Smooth muscle cell of the brain vasculature (primary cell): ENCODE results near the gene ADA.
"Not testable (repeated sequence)": the region's sequence is repeated elsewhere in the genome, so short reads cannot be mapped to it uniquely, and the experiment has no call there.

Experiments
- DNase-seq: peaks from one replicate; pipeline ENCODE4 v3.0.0-alpha.2; 2012; ENCODE audit warnings: low read depth, low spot score

ADA gene

DNA sequence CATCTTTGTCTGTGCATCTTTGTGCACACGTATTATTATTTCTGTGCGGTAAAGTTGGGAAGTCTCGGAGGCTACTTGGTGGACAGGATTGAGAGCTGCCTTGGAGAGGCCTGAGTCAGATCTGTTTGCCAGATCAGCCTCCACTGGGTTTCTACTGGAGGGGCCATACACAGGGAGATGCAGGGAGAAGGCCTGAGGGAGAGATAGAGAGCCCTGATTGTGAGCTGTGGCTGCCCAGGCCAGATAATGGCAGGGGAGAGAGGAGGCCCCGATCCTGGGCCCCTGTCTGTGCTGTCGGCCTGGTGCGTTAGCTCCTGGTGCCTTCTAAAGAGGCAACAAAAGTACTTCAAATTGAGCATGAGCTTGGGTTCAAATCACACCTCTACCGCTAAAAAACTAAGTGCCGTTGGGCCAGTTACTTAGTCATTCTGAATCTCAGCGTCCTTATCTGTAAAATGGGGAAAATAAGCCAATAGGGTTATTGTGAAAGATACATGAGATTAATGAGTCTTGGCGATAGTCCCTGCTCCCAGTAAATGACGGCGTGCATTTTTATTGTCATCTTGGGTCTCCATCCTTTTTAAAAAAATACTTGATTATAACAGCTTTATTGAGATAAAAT lies 27.6 kb upstream of the ADA start:
- no peak for DNase-seq

DNA sequence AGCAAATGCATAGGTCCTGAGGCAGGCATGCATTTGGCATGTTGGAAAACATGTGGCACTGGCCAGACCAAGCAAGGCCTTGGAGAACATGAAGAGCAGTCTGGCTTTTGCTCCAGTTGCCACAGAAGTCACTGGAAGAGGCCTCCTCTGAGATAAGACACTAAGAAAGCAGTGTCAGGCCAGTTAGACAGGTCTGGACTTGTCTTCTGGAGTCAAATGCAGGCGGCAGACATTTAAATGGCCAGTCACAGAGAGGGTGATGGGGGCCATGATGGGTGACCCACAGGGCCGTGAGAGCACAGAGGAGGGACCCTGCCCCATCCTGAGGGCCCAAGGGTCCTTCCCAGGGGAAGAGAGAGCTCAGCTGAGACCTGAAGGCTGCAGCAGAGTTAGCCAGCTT lies 26.7 kb upstream of the ADA start:
- no peak for DNase-seq

DNA sequence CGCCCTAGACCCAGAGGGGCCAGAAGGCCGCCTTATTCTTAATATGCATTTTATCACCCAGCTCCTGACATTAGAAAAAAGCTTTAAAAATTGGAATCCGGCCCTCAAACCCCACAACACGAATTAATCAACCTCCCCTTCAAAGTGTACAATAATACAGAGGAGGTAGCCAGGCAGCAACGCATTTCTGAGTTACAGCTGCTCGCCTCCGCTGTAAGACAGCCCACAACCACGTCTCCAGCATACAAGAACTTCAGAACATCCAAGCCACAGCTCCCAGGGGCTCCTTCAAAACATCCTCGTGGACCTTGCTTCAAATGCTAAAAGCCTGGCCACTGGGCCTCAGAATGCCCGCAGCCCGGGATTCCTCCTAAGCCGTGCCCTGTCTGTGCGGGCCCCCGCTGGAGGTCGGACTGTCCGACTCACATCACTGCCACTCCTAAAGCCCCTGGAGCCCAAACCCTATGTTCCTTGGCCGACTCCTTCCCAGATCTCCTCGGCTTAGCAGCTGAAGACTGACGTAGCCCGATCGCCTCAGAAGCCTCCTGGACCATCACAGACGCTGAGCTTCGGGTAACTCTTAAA lies 20.9 kb upstream of the ADA start:
- DNase-seq, result not testable (repeated sequence)

DNA sequence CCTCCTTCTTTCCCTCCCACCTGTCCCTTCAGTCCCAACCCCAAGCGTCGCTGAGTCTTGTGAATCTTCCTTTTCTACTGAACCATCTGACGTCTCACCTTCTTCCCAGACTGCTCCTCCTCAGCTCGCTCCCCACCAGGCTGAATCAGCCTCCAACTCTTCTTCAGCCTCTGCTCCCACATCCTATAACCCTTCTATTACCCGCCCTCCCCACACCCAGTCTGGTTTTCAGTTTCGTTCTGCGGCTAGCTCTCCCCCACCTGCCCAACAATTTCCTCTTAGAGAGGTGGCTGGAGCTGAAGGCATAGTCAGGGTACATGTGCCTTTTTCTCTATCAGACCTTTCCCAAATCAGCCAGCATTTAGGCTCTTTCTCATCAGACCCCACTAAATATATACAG lies 20.0 kb upstream of the ADA start:
- DNase-seq, result not testable (repeated sequence)

DNA sequence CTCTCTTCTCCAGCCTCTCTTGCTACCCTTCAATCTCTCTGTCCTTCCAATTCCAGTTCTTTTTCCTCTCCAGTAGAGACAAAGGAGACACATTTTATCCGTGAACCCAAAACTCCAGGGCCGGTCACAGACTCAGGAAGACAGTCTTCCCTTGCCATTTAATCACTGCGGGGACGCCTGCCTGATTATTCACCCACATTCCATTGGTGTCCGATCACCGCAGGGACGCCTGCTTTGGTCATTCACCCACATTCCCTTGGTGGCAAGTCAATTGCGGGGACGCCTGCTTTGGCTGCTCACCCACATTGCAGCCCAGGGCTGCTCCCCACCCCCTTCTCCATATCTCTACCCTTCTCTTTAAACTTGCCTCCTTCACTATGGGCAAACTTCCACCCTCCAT lies 19.4 kb upstream of the ADA start:
- not testable (repeated sequence) for DNase-seq

DNA sequence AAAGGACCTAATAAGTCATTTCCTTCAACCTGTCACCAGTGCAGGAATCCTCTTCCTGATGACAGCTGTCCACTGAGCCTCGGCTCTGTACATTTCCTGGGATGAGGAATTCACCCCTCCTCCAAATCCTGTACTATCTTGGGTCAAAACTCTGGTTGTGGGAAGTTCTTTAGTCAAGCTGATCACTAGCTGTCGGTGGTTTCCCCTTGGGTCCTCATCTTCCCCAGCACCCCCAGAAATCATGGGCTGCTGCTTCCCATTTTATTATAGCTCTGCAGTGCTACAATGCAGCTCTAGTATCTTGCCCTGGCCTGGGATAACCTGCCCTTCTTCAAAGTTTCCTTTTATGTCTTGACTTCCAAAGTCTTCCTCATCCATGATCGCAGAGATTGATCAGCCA lies 14.6 kb upstream of the ADA start:
- DNase-seq, result no peak

DNA sequence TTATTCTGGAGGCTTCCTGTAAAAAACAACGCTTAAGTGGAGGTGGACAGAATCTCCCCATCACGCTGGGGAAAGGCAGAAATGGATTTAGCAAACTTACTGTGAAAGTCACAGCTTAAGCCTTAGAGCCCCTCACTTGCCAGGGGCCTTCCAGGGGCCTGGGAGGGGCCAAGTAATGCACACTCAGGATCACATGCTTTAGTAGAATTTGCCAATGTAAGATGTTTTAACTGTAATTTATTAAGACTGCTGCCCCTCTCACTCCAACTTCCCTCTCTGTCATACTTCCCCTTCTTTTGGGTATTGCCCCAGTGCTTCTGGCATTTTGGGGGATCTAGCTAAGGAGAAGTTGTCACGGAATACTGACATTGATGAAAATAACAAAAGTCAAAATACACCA lies 12.6 kb upstream of the ADA start:
- no peak for DNase-seq

DNA sequence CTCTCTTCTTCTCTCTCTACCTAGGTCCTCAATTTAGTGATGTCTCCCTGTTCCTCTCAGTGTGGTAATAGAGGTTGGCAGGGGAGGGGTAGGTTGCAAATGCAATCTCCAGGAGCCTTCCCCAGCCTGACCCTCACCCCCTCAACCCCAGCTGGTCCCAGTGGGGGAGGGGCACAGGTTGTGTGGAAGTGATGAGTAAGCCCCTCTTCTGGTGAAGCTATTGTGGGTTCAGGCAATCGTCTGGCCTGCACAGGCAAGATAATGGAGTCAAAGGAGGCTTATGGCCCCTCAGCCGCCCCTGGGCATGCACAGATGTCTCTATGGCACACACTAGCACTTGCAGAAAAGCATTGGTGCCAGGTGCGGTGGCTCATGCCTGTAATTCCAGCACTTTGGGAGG lies 10.8 kb upstream of the ADA start:
- DNase-seq, result no peak

DNA sequence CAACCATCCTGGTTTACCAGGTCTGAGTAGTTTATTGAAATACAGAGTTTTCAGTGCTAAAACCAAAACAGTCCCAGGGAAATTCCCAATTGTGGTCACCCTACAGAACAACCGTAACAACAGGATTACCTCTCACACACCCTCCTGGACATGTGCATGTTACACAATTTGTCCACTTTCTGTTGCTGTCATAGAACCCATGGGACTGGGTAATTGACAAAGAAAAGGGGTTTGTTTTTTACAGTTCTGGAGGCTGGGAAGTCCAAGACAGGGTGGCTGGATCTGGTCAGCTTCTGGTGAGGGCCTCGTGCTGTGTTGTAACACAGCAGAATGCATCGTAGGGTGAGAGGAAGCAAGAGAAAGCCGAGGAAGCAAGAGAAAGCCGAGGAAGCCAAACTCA lies 9.1 kb upstream of the ADA start:
- no peak for DNase-seq

DNA sequence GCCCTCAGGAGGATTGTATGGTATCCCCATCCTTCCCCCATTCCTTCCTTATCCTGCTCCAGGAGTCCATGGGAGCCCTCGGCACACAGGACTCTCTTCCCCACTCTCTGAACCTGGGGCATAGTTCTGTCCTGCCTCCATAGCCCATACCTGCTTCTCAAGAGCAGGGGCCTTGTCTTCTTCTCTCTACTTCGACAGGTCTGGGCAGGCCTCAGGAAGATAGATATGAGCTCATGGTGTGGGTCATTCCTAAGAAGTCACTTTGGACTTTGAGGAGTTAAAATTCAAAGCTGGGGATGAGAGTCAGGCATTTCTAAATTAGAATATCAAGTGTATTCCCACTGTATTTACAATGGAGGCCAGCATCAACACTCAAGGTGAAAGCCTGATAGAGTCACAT lies 8.4 kb upstream of the ADA start:
- DNase-seq, result no peak

DNA sequence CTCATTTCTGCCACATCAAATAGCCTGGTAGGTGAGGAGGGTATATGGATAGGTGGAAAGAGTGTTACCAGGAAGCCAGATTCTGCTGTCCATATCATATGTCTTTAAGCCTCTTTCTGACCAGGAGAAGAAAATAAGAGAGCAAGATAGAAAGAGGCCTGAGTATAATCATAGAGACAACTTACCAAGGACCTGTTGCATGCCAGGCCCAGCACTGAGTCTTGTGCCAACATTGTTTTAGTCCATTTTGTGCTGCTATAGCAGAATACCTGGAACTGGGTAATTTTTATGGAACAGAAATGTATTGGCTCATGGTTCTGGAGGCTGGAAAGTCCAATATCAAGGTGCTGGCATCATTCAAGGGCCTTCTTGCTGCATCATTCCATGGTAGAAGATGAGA lies 7.3 kb upstream of the ADA start:
- no peak for DNase-seq

DNA sequence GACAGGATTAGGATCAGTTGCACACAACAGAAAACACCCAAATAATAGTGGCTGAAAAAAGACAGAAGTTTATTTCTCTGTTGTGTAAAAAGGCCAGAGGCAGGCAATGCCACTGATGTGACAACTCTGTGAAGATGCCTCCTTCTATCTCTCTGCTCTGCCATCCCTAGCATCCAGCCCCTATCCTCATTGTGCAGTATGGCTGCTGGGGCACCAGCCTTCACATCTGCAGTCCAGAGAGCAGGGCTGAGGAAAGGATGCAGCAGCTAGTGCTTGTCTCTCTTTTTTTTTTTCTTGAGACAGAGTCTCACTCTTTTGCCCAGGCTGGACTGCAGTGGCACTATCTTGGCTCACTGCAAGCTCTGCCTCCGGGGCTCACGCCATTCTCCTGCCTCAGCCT lies 6.4 kb upstream of the ADA start:
- no peak for DNase-seq

DNA sequence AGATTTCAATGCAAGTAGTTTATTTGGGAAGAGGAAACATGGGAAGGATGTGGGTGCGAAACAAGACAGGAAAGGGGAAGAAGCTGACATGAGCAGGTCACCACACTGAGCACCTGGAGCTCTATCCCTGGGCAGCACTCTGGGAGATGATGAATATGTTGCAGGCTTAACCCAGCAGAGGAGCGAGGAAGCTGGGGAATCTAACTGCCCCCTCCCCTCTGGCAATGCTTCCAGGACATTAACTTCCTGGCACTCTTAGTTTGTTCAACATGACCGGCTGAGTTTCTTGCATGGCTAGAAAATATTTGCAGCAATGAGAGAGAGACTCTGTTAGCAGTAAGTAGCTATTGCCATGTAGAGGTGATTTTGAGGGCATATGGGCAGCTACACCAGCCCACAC lies 4.9 kb upstream of the ADA start:
- no peak for DNase-seq

DNA sequence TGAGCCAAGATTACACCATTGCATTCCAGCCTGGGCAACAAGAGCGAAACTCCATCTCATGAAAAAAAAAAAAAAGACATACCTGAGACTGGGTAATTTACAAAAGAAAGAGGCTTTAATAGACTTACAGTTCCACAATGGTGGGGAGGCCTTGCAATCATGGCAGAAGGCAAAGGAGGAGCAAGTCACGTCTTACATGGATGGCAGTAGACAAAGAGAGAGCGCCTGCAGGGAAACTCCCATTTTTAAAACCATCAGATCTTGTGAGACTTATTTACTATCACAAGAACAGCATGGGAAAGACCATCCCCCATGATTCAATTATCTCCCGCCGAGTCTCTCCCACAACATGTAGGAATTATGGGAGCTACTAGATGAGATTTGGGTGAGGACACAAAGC lies 2.7 kb upstream of the ADA start:
- not testable (repeated sequence) for DNase-seq

DNA sequence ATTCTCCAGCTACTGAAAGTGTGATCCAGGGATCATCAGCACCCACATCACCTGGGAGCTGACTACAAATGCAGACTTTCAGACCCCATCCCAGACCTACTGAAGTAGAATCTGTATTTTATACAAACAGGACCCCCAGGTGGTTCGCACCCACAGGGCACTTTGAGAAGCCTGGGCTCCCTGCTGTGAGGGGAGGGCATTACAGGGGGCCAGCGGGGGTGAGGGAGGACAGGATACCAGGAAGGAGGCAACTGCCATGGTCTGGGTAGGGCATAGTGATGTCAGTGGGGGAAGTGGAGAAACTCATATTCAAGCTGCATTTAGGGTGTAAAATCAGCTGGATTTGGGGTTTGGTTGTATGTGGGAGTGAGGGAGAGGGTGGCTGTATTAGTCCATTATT lies 2.0 kb upstream of the ADA start:
- no peak for DNase-seq

DNA sequence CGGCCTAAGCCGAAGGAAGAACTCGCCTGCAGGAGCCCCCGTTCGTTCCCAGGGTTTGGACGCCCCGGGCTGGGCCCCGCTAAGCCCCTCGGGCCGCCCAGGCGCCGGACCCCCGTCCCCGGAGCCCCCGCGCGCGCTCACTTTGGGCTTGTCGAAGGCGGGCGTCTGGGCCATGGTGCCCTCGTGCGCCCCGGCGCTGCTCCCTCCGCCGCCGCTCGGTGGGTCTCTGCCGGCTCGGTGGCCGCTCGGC lies 140 bp downstream of the ADA start:
- no peak for DNase-seq

DNA sequence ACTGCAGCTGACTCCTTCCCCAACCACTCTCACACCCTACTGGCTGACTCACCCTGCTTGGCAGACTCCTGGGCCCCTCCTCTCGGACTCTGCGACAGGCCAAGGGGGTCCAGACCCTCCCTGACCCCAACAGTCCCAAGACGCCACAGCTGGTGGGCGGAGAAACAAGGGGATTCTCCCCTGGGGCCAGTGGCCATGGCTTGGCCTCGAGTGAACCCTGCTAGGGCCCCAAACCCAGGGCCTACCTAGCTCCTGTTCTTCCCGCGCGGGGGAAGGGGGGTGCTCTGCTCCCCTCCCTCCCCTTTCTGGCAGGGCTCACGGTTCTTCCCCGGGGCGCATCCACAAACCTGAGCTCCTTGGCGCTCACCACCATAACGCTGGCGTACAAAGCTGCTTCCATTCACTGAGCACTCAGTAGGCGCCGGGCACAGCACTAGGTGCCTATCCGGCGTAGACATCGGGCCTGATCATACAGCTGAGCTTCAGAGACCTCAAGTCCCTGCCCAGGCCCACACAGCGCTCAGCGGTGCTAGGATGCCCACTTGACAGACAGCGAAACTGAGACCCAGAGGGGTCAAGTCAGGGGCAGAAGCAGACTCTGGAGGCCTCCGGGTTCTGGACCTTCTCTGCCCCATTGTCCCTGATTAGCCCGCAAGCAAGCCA lies 597 bp downstream of the ADA start:
- DNase-seq, result no peak

DNA sequence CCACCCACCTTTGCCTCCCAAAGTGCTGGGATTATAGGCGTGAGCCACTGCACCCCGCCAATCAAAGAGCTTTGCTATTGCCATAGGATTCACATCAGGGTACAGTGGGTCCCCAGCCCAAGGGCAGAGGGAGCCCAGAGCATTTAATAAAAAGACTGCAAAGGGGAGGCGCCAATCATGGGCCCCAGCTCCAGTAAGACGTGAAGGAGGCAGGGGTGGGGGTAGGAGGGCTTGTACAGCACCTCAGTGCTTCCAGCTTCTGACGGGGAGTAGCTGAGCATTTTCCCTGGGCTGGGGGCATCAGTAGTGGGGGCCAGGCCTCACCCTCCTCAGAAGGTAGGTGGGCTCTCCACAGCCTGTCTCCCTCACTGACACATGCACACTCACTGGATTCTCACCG lies 1.5 kb downstream of the ADA start:
- no peak for DNase-seq

DNA sequence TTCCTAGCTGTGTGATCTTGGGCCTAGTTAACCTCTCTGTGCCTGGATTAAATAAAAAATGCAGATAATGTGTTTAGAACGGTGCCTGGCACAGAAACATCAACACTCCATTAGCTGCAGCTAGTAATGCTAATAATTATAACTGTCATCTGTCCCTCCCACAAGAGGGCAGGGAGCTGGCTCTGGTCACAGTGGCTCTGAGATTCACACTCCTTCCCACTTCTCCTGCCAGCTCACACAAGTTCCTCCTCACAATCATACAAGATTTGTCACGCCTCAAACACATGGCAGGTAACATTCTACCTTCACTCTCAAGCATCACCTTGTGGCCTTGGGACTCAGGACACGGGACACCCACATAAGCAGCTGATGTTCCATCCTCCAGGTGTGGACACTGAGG lies 2.4 kb downstream of the ADA start:
- DNase-seq, result no peak

DNA sequence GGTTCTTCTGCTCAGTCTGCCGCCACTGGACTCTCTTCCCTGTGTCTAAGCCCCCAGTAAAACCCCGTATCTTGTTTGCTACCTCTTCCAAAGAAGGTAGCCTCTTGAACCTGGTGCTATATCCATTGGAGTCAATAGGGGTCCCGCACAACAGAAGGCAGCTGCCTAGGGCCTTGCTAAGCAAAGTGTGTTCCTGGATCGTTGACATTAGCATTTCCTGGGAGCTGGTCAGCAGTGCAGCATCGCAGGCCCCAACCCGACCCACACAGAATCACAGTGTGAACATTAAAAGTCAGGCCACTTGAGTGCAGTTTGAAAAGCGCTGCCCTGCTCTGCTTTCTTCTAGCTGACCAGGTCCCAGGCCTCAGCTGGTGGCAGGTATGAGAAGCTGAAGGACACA lies 2.9 kb downstream of the ADA start:
- DNase-seq, result no peak

DNA sequence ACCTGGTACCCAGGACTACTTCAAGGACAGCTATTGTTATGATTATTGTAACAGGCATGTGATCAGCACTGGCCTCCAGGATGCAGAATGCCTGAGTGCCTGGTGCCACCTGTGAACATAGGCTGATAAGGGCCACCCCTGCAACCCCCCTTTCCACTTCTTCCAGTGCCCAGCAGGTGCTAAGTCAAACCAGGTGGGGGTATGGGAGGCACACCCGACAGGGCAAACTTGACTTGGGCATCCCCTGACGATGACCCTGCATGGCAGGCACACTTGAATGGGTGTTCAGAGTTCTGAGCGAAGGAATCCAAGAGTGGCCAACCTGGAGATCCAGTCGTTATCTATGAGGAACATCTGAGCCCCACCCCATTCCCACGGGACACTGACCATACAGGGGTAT lies 3.4 kb downstream of the ADA start:
- DNase-seq, result no peak

DNA sequence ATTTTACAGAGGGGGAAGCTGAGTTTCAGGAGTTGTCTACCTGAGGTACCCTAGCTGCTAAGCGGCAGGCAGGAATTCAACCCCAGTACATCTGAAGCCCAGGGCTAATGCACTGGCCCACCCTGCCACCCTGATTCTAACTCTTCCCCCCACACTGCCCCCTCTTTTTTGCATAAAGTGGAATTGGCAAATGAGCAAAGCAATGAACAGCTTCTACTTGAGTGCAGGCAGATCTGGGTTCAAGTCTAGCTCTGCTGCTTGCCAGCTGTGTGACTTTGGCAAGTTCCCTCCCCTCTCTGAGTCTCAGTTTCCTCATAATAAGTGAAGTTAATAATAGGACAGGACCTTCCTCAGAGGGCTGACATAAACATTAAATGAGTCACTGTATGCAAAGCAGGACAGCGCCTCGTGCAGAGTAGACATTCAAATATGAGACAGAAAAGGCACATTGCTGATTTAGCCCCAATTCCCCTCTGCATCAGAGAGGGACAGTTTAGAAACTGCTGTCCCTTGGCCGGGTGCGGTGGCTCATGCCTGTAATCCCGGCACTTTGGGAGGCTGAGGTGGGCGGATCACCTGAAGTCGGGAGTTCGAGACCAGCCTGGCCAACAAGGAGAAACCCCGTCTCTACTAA lies 4.7 kb downstream of the ADA start:
- no peak for DNase-seq

DNA sequence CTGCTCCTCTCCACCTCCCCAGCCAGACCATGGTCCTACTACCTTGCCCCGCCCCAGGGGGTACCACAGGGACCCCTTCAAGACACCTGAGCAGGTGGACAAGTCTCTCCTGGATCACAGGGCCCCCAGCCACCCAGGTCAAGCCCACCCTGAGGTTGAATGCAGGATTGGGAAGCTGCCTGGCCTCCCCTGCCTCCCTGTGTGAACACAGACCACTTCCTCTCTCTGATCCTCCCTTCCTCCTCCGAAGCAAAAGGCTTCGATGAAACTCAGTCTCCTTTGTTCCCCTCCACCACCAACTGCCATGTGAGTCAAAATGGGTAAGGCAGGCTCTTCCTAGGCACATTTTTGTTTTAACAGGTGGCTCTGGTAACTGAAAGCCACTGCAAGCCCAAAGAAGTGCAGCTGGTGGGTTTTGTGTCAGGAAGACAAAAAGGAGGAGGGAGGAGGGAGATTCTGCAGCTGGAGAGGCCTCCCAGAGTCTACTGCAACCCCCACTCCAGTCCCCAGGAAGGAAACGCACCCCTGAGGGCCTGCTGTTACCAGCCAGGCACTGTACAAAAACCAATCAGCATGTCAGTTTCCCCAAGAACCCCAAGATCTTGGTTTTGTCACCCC lies 5.4 kb downstream of the ADA start:
- DNase-seq, result peak; percentile 64
